Heart right ventricle (tissue), 16 donors: Measurements from ENCODE around the gene OTULINL. TPM values are rescaled to one million over a fixed set of nuclear protein-coding genes. Genes with fewer than 3 reads are reported as not detected.
A peak's percentile ranks its signal among the peaks of the same experiment; 100 is the strongest.

ENCODE experiments used
- ATAC-seq, 8 donors: fragments of 200-7000 bp; cut with Tn5 transposase; one replicate each; pipeline ENCODE4 v1.9.1; 2020; ENCODE audit warnings: mild to moderate bottlenecking in 8 of 8, moderate library complexity in 8 of 8, moderate number of reproducible peaks in 1 of 8
- DNase-seq, 2 donors: peaks; one replicate each; pipeline ENCODE4 v3.0.0-alpha.2; 2020
- H3K27ac ChIP-seq, 10 donors: fragments of 200-600 bp; sonication (generic) in 2 of 10; one replicate each; pipeline versions ENCODE4 v1.5.0 to v1.8.0; 2020 to 2022; ENCODE audit warnings: mild to moderate bottlenecking in 3 of 10
- H3K27me3 ChIP-seq, 7 donors: fragments of 200-600 bp; one replicate each; pipeline ENCODE4 v1.8.0; 2021 to 2022; ENCODE audit warnings: mild to moderate bottlenecking in 2 of 7
- H3K36me3 ChIP-seq, 9 donors: fragments of 200-600 bp; sonication (generic) in 1 of 9; one replicate each; pipeline versions ENCODE4 v1.5.0 to v1.8.0; 2020 to 2022; ENCODE audit warnings: mild to moderate bottlenecking in 2 of 9
- H3K4me1 ChIP-seq, 9 donors: fragments of 200-600 bp; sonication (generic) in 1 of 9; one replicate each; pipeline versions ENCODE4 v1.5.0 to v1.8.0; 2020 to 2022; ENCODE audit warnings: mild to moderate bottlenecking in 4 of 9
- H3K4me3 ChIP-seq, 10 donors: fragments of 200-600 bp; sonication (generic) in 2 of 10; one replicate each; pipeline versions ENCODE4 v1.5.0 to v1.8.0; 2020 to 2022; ENCODE audit warnings: mild to moderate bottlenecking in 7 of 10, moderate library complexity in 2 of 10
- H3K9me3 ChIP-seq, 11 donors: fragments of 200-600 bp in 10 of 11; sonication (generic) in 2 of 11; one replicate each; pipeline versions ENCODE4 v1.5.0 to v1.8.0; 2013 to 2022; ENCODE audit warnings: mild to moderate bottlenecking in 2 of 11, control low read depth in 1 of 11, moderate library complexity in 1 of 11
- WGBS, 2 donors: extraction: QIAGEN DNeasy Blood & Tissue Kit; methylation state at CpG; one replicate each; pipeline ENCODE4 v1.1.7; 2013; ENCODE audit warnings: inconsistent platforms in 1 of 2; 5-methylcytosine and 5-hydroxymethylcytosine counted together
- intact Hi-C, 10 donors: fragments of 100-400 bp; cut with DNase I; formaldehyde crosslinking; loops; one replicate each; pipeline versions ENCODE4 v1.11.1 to v1.14.2; 2022
- polyA plus RNA-seq, 2 donors: library from polyadenylated mRNA; stranded (reverse); fragments of 200-250 nt; gene quantifications; one replicate each; pipeline ENCODE4 v1.2.3, GENCODE V29; 2013
- total RNA-seq, 10 donors: library from RNA; stranded (reverse); fragmentation: NEBNext Ultra II Directional in 3 of 10; extraction: Animal tissue kit (Norgen Biotek cat#: 25700) in 3 of 10; gene quantifications; one replicate each; pipeline versions ENCODE4 v1.2.1 to v1.2.4, GENCODE V29; 2021 to 2023
- TF ChIP-seq, protein P1 (sequence below), 9 donors: fragments of 200-600 bp; sonication (generic) in 2 of 9; IDR thresholded peaks; one replicate each; pipeline versions ENCODE4 v1.5.0 to v1.8.0; 2021 to 2022; ENCODE audit warnings: antibody characterized with exemption in 9 of 9, mild to moderate bottlenecking in 5 of 9, moderate library complexity in 1 of 9
- donor health status: Arrhythmogenic right ventricular cardiomyopathy.
- donor health status: ischemic (EF 13 %, LVEDD 7.1; RV severe dilation, severe dysfunction).
- donor health status: healthy with polysubstance abuse.
- donor health status: DM: no; HTN: yes; CAD: no.
- donor health status: DM: no; HTN: no; CAD: no.
- donor health status: ischemic (EF 25% LVEDD 6.9; RV normal size, moderate dysfunction).
- donor health status: ischemic (EF 25% LVEDD 5.7; RV mildly dilated, moderate dysfunction).
- donor health status: healthy.
- donor health status: DM: yes; HTN: yes; CAD: no.
- donor health status: Ischemic cardiomyopathy.
- donor health status: ischemic (EF 35%, LVEDD 5.7; RV mildly dilated, moderate dysfunction).
- donor health status: nonischemic (EF 11% LVEDD 7.7; RV severe dilation, severe dysfunction).
- donor health status: DM: yes; HTN: yes; CAD: no.
- donor health status: PGD.
- donor health status: ischemic (EF 29% LVEDD 5.4; RV normal size, mild dysfunction).
- donor health status: nonischemic (EF 23%, LVEDD 6.1; RV moderate dilation, normal function).

Gene OTULINL
- total and polyA plus RNA-seq, 12 donors: 0.29 to 9.5 (median 1.3) TPM

DNA sequence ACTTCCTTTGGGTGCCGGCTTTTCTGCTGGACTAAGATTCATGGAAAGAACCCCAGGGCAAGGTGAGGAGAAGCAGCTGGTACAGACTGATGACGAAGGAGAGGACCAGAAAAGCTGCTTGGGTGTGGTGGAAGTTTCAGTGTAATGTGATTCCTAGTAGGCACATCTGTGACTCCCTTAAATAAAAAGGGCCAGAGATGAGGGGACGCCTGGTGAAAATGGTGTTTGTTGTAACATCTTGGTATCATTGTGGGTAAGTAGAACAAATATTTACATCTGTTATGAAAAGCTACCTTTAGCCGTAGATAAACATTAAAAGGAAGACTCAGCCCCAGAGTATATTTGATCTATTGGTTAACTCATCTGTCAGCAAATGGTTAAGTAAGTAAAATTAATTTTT lies 33.8 kb downstream of the OTULINL start:
- DNase-seq: no peak
- 91 to 92% methylated on average over 4 of the region's 4 CpGs for WGBS, 2 donors
- Histone ChIP-seq H3K36me3 (peaks cover 0 to 64% (median 0%) of the 10 kb centered on the region in 9 donors), H3K4me3 (no peak overlapping the region), H3K9me3 (no peaks in the 10 kb centered on the region), H3K27ac (no peak overlapping the region), H3K27me3 (no peaks in the 10 kb centered on the region), H3K4me1 (no peaks in the 10 kb centered on the region)
- no peak for ATAC-seq
- intact Hi-C loops: no loop called here
- TF ChIP-seq, protein P1, sequence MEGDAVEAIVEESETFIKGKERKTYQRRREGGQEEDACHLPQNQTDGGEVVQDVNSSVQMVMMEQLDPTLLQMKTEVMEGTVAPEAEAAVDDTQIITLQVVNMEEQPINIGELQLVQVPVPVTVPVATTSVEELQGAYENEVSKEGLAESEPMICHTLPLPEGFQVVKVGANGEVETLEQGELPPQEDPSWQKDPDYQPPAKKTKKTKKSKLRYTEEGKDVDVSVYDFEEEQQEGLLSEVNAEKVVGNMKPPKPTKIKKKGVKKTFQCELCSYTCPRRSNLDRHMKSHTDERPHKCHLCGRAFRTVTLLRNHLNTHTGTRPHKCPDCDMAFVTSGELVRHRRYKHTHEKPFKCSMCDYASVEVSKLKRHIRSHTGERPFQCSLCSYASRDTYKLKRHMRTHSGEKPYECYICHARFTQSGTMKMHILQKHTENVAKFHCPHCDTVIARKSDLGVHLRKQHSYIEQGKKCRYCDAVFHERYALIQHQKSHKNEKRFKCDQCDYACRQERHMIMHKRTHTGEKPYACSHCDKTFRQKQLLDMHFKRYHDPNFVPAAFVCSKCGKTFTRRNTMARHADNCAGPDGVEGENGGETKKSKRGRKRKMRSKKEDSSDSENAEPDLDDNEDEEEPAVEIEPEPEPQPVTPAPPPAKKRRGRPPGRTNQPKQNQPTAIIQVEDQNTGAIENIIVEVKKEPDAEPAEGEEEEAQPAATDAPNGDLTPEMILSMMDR (IDR thresholded peaks at IDR 0.05): no peak

GRCh38 chr5:14617441-14617840 lies 35.8 kb downstream of the OTULINL start:
- no peak overlapping the region for H3K27ac ChIP-seq
- no peaks in the 10 kb centered on the region for H3K27me3 ChIP-seq
- TF ChIP-seq, protein P1 (IDR thresholded peaks at IDR 0.05): no peak
- DNase-seq (no peak), ATAC-seq (no peak)
- no peak overlapping the region for H3K4me3 ChIP-seq
- no peaks in the 10 kb centered on the region for H3K4me1 ChIP-seq
- intact Hi-C loops: no loop called here
- WGBS, 2 donors: 89 to 94% methylated on average over 4 of the region's 4 CpGs
- peaks cover 0 to 51% (median 0%) of the 10 kb centered on the region in 9 donors for H3K36me3 ChIP-seq
- H3K9me3 ChIP-seq: peaks cover 0 to 13% (median 0%) of the 10 kb centered on the region in 11 donors

DNA sequence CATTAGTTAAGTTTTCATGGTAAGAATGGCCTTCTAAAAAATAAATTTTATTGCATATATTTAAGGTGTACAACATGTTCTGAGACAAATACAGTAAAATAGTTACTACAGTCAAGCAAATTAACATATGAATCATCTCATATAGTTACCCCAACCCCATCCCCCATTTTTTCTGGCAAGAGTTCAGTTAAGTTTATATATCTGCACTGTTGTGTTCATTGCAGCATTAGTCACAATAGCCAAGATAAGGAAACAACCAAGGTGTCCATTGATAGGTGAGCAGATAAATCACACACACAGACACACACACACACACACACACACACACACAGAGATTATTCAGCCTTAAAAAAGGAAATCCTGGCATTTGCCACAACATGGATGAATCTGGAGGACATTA lies 45.7 kb downstream of the OTULINL start:
- ATAC-seq: no peak
- no peak for DNase-seq
- no peak overlapping the region for H3K4me3 ChIP-seq
- H3K27me3 ChIP-seq: no peaks in the 10 kb centered on the region
- intact Hi-C loops: no loop called here
- TF ChIP-seq, protein P1 (IDR thresholded peaks at IDR 0.05): no peak
- H3K9me3 ChIP-seq: peaks cover 0 to 5% (median 0%) of the 10 kb centered on the region in 11 donors
- no peak overlapping the region for H3K27ac ChIP-seq
- H3K4me1 ChIP-seq: no peaks in the 10 kb centered on the region
- no peaks in the 10 kb centered on the region for H3K36me3 ChIP-seq

- intact Hi-C loops: no loop called here
- H3K36me3 ChIP-seq: no peaks in the 10 kb centered on the region
- H3K27me3 ChIP-seq: no peaks in the 10 kb centered on the region
- TF ChIP-seq, protein P1 (IDR thresholded peaks at IDR 0.05): no peak
- 5 to 13% methylated on average over 3 of the region's 3 CpGs for WGBS, 2 donors
- H3K9me3 ChIP-seq: no peaks in the 10 kb centered on the region
- ATAC-seq: no peak
- DNase-seq: peak in 1 of 2 donors; percentile 41
- H3K27ac ChIP-seq: no peak overlapping the region
- H3K4me1 ChIP-seq: no peaks in the 10 kb centered on the region
- H3K4me3 ChIP-seq: no peak overlapping the region
These were observed 46.8 kb downstream of the OTULINL start for GRCh38 chr5:14628346-14628745.
